OCI-LY3 (cell line): Measurements from ENCODE around the gene CDC25B.

ENCODE experiments used
- H2AFZ ChIP-seq: fragments of 200-600, 300-600 bp; shearing (Covaris generic); 2 replicates; pipeline ENCODE4 v1.6.0; 2014; ENCODE audit warnings: antibody characterized with exemption, low read depth, low read length
- H3K27ac ChIP-seq: fragments of 200-600, 300-600 bp; sonication (generic); 2 replicates; pipeline ENCODE4 v1.5.1; 2014; ENCODE audit warnings: mild to moderate bottlenecking, low read length, moderate library complexity, mixed read lengths
- H3K27me3 ChIP-seq: fragments of 200-600, 300-600 bp; sonication (generic); 2 replicates; pipeline ENCODE4 v1.6.1; 2014; ENCODE audit warnings: low read depth, low read length, mixed read lengths
- H3K36me3 ChIP-seq: fragments of 200-600, 300-600 bp; sonication (generic); replicated peaks from 2 replicates; pipeline ENCODE3; 2014; ENCODE audit warnings: low read depth, low read length, mixed read lengths
- H3K4me1 ChIP-seq: fragments of 300-600, 200-600 bp; sonication (generic); 2 replicates; pipeline ENCODE4 v1.6.1; 2014; ENCODE audit warnings: low read length, mixed read lengths
- H3K4me2 ChIP-seq: fragments of 200-600, 300-600 bp; sonication (generic); 2 replicates; pipeline ENCODE4 v1.6.1; 2014; ENCODE audit warnings: low read length, mixed read lengths
- H3K4me3 ChIP-seq: fragments of 300-600, 200-600 bp; sonication (generic); 2 replicates; pipeline ENCODE4 v1.5.1; 2014; ENCODE audit warnings: antibody characterized with exemption, mild to moderate bottlenecking, low read length, moderate library complexity
- H3K79me2 ChIP-seq: fragments of 300-600, 200-600 bp; shearing (Covaris generic); 2 replicates; pipeline ENCODE4 v1.6.1; 2014; ENCODE audit warnings: mild to moderate bottlenecking, low read length, mixed read lengths
- H3K9ac ChIP-seq: fragments of 300-600, 200-600 bp; shearing (Covaris generic); 2 replicates; pipeline ENCODE4 v1.6.0; 2014; ENCODE audit warnings: mild to moderate bottlenecking, low read length, moderate library complexity
- H3K9me3 ChIP-seq: fragments of 200-600, 300-600 bp; shearing (Covaris generic); 2 replicates; pipeline ENCODE4 v1.6.1; 2014; ENCODE audit warnings: low read length, mixed read lengths; ENCODE audit not compliant: insufficient read depth
- H4K20me1 ChIP-seq: fragments of 200-600, 300-600 bp; sonication (generic); 2 replicates; pipeline ENCODE4 v1.6.1; 2016; ENCODE audit warnings: low read length, mixed read lengths; ENCODE audit not compliant: insufficient read depth
- CTCF ChIP-seq: fragments of 200-600, 300-600 bp; sonication (generic); IDR thresholded peaks from 2 replicates; pipeline ENCODE4 v1.5.1; 2014; ENCODE audit warnings: antibody characterized with exemption, low read length, low read depth
- EZH2phosphoT487 ChIP-seq: fragments of 200-600 bp; shearing (Covaris generic); IDR thresholded peaks from 2 replicates; pipeline ENCODE4 v1.6.1; 2018; ENCODE audit warnings: antibody characterized with exemption, mixed run types, low read depth

CDC25B gene

DNA sequence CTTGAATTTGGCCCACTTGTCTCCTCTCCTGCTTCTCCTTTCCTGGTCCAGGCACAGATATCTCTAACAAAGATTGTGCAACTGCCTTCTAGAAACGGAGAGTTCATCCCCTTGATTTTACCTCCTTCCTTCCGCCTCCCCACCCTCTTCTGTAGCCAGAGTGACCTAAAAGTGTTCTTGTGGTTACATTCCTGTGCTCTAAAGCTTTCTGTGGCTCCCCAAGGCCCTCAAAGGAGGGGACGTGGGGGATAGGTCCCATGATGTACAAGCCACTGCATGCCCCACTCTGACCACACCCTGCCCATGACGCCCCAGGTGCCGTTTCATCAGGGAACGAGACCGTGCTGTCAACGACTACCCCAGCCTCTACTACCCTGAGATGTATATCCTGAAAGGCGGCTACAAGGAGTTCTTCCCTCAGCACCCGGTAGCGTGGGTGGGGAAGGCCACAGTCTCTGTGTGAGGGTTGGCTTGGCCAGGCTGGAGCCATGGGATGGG, 8.2 kb downstream of the CDC25B start:
- TF ChIP-seq CTCF (no peak), EZH2phosphoT487 (no peak)
- Histone ChIP-seq H3K4me1 (peaks cover 11% of the 10 kb centered on the region; the same call in 1 of the 2 replicates), H3K36me3 (peaks cover 43% of the 10 kb centered on the region), H3K9ac (no peak overlapping the region), H4K20me1 (no peaks in the 10 kb centered on the region), H3K9me3 (no peaks in the 10 kb centered on the region), H3K4me3 (no peak overlapping the region), H3K27ac (no peak overlapping the region), H3K4me2 (no peak overlapping the region), H3K79me2 (no peaks in the 10 kb centered on the region), H2AFZ (no peak overlapping the region), H3K27me3 (no peaks in the 10 kb centered on the region)

DNA sequence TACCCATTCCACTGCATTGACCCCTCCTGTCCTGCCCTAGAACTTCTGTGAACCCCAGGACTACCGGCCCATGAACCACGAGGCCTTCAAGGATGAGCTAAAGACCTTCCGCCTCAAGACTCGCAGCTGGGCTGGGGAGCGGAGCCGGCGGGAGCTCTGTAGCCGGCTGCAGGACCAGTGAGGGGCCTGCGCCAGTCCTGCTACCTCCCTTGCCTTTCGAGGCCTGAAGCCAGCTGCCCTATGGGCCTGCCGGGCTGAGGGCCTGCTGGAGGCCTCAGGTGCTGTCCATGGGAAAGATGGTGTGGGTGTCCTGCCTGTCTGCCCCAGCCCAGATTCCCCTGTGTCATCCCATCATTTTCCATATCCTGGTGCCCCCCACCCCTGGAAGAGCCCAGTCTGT, 8.7 kb downstream of the CDC25B start:
- Histone ChIP-seq H3K27me3 (no peaks in the 10 kb centered on the region), H3K4me3 (no peak overlapping the region), H3K79me2 (no peaks in the 10 kb centered on the region), H3K36me3 (peaks cover 43% of the 10 kb centered on the region), H3K4me1 (peaks cover 6% of the 10 kb centered on the region; the same call in 1 of the 2 replicates), H3K27ac (no peak overlapping the region), H4K20me1 (no peaks in the 10 kb centered on the region), H3K9me3 (no peaks in the 10 kb centered on the region), H3K9ac (no peak overlapping the region), H2AFZ (no peak overlapping the region), H3K4me2 (no peak overlapping the region)
- no peak for TF ChIP-seq EZH2phosphoT487
- no peak for TF ChIP-seq CTCF

GRCh38 chr20:3808544-3808943, 12.4 kb downstream of the CDC25B start:
- H3K4me2 ChIP-seq: no peak overlapping the region
- H3K9me3 ChIP-seq: no peaks in the 10 kb centered on the region
- H3K79me2 ChIP-seq: no peaks in the 10 kb centered on the region
- TF ChIP-seq EZH2phosphoT487: no peak
- peaks cover 5% of the 10 kb centered on the region; the same call in 1 of the 2 replicates for H3K4me1 ChIP-seq
- no peaks in the 10 kb centered on the region for H3K27me3 ChIP-seq
- H4K20me1 ChIP-seq: no peaks in the 10 kb centered on the region
- peaks cover 19% of the 10 kb centered on the region for H3K36me3 ChIP-seq
- no peak overlapping the region for H3K9ac ChIP-seq
- no peak overlapping the region for H3K27ac ChIP-seq
- H2AFZ ChIP-seq: no peak overlapping the region
- H3K4me3 ChIP-seq: no peak overlapping the region

- no peaks in the 10 kb centered on the region for H4K20me1 ChIP-seq
- peak overlapping the region; percentile 40 for H3K4me2 ChIP-seq
- peak overlapping the region; percentile 43; the same call in 1 of the 2 replicates for H2AFZ ChIP-seq
- H3K36me3 ChIP-seq: no peaks in the 10 kb centered on the region
- no peak overlapping the region for H3K9ac ChIP-seq
- no peak overlapping the region for H3K27ac ChIP-seq
- H3K9me3 ChIP-seq: no peaks in the 10 kb centered on the region
- H3K79me2 ChIP-seq: no peaks in the 10 kb centered on the region
- TF ChIP-seq CTCF (no peak), EZH2phosphoT487 (no peak)
- peaks cover 5% of the 10 kb centered on the region; the same call in 1 of the 2 replicates for H3K4me1 ChIP-seq
- peaks cover 9% of the 10 kb centered on the region; the same call in 1 of the 2 replicates for H3K27me3 ChIP-seq
- H3K4me3 ChIP-seq: peak overlapping the region; percentile 24
These were observed 15.6 kb downstream of the CDC25B start for GRCh38 chr20:3811467-3812258.
